HS-5 (cell line): ENCODE measurements around the gene XAB2.

Experiments used
- DNase-seq: peaks from one replicate; pipeline ENCODE4 v3.0.0-alpha.2; 2012; ENCODE audit warnings: low read depth

The XAB2 gene

DNA sequence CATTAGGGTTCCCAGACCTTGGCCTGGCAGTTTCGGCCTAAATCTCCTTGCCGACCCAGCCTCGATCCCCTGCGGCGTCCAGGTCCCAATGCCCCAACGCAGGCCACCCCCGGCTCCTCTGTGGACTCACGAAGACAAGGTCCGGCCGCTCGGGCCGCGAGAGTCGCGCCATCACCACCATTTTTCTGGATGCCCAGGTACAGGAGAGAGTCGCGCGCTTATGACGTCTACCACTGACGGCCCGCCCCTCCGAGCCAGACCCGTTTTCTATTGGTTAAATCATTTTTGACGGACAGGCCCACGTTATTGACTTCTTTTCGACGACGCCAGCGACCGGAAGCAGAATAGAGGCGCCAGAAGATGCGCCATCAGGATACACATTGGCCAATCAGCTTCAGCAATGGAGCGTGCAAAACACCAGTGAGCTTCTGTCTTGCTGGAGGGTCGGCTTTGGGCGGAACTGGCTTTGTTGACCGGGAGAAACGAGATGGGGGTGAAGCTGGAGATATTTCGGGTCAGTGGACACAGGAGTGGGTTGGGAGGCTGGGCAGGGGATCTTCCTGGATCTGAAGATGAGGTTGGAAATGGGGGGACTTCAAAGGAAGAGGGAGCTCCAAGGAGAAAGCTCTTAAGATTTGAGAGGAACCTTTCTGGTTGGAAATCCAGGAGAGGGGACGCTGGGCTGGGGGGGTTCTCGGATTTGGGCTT is at the start of gene XAB2, which contains the start of gene PET100:
TSS of gene XAB2 (minus strand) at position 199 of the 708 bp plus-strand sequence. CDS start at position 181, 18 bp downstream.
TSS of gene PET100 (plus strand) at position 447 of the 708 bp plus-strand sequence. CDS start at position 488, 41 bp downstream.
- DNase-seq = peak; percentile 97

DNA sequence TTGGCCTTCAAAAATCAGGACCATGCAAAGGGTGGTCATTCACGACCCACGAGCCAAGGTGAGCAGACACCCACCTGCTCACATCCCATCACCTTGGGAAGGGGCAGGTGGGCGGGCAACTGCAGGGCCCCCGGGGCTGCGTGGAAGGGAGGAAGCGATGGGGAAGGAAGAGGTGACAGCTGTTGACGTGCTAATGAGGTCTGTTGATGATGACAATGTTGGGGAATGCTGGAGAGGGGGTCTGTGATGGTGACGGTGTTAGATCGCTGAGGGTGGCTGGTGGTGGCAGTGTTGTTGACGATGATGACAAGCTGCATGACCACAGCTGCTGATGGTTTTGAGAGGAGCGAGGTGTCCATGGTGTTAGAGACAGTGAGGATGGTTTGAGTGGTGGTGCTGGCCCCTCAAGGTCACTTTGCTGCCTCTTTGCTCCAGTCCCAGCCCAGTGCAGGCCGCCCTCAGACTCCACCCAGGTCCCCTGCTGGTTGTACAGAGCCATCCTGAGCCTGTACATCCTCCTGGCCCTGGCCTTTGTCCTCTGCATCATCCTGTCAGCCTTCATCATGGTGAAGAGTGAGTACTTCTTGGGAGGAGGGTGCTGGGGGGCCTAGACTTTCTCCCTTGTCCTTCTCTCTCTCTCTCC is 48.4 kb upstream of the XAB2 start:
- DNase-seq = no peak

DNA sequence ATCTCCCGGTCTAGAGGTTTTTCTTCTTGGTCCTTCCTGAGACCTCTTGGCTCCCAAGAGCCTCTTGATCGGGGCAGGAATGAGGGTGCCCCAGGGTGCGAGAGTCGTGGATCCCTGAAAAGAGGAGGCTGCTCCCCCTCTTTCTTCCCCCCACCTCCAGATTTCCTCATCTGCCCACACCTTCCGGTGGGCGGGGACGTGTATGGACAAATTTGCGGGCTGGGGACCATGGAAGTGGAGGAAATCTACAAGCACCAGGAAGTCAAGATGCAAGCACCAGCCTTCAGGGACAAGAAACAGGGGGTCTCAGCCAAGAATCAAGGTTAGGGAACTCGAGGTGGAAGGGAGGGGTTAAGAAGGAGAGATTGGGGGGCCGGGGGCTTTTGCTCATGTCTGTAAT is 47.5 kb upstream of the XAB2 start, which contains the start of gene MCEMP1:
TSS of gene MCEMP1 (plus strand) at position 237 of the 400 bp plus-strand sequence. CDS start at position 268, 31 bp downstream.
- no peak for DNase-seq

DNA sequence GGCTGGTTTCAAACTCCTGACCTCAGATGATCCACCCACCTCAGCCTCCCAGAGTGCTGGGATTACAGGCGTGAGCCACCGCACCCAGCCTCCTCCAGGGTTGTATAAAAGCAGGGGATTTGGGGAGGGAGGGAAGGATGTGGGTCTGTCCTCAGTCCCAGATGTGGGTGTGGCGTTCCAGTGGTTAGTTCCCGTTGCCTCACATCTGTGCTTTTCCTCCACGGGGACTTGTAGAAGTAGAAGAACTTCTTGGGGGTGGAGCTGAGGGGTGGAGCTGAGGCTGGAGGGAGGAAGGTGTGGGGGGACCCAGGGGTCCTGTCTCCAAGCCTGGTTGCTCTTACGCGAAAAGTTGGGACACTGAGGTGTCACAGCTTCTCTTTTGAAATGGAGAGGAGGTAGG is 47.0 kb upstream of the XAB2 start:
- DNase-seq = no peak

DNA sequence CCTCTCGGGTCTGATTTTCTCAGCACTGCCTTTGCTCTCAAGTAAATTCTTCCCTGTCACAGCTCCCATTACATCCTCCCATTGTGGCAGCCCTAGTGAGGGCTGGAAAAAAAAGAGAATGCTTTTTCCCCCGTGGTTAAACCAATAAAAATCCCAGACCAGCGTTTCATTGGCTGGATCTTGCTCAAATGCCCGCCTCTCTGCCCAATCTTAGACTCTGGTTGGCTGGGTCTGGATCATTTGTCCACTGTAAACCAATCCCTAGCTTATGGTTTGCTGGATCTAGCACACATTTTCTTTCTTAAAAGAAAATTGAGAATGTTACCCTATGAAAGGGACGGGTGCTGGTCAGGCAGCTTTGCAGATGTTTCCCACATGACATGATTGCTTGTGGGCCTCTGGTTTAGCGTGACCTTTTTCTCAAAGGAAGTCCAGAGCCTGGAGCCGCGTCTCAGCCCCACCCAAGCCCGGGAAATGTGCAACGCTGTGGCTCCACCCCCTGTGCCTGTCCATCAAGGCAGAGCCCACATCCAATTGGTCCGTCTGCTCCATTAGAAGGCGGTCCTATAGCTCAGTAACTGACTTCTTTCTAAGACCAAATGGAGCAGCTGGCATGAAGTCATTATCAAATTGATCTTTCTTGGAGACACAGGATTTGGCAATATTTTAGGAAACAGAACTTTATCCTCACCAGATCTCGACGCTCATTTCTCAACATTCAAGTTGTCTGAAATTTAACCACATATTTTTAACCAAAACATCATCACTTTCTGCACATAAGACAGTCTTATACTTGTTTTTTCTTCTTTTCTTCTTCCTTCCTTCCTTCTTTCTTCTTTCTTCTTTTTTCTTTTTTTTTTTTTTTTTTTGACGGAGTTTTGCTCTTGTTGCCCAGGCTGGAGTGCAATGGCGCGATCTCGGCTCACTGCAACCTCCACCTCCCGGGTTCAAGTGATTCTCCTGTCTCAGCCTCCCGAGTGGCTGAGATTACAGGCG is 45.0 kb upstream of the XAB2 start:
- DNase-seq = no peak

DNA sequence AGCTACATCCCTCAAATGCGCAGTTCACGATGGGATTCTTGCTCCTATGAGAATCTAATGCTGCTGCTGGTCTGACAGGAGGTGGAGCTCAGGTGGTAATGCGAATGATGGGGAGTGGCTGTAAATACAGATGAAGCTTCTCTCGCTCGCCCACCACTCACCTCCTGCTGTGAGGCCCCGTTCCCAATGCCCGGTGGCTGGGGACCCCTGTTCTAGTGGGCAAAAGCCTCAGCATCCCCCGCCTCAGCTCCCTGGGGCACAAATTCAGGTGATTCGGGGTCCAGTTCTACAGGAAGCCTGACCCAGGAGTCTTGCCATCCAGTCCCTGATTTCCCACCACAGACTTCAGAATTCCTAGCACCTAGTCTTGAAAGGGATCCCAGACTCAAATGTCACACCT is 43.2 kb upstream of the XAB2 start:
- DNase-seq = no peak

DNA sequence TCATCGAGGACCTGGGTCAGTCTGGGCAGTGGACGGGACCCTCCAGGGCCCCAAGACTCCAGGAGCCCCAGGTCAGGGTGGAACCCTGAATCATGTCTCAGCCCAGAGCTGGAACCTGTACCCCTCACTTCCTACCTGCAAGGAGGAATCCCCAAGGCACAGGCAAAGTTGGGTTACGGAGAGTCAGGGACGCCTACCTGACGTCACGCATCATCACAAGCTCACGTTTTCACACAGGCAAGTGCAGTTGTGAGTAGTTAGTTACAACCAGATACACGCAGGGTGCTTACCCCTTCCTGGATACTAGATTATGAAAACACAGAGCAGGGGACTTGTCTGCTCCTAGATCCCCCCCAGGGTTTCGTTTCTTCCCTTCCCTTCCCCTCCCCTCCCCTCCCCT is 41.4 kb upstream of the XAB2 start:
- no peak for DNase-seq

DNA sequence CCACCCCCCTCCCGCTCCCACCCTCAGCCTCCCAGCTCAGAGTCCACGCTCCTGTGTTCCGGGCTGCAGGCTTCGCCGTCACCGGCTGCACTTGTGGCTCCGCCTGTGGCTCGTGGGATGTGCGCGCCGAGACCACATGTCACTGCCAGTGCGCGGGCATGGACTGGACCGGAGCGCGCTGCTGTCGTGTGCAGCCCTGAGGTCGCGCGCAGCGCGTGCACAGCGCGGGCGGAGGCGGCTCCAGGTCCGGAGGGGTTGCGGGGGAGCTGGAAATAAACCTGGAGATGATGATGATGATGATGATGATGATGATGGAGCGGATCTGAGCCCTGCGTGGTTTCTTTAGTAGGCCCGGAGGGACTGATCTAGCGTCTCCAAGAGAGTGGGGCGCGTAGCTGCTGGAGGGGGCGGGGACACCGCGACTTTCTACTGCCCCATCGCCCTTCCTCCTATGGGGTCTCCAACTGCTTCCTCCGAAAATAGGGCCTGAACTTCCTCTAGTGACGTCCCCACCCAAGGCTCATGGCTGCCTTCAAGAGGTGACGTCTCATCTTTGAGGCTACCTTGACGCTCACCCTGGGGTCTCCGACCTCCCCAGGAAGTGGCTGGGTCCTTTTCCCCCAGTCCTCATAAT is 40.9 kb upstream of the XAB2 start:
- DNase-seq = no peak

DNA sequence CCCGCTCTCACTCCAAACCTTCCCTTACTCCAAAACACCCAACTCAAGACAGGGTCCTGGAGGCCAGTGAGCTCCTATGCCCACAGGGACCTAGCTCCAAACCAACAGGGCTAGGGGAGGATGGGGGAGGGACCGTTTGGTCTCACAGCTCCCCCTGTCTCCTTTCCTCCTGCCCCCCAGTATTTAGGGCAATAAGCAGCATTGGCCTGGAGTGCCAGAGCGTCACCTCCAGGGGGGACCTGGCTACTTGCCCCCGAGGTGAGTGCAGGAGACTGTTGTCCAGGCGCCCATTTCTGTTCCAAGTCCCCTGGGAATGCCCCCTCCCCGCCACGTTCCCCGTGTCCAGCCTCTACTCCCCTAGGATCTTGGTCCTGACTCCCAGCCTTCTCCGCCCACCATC is 40.3 kb upstream of the XAB2 start:
- DNase-seq = no peak

DNA sequence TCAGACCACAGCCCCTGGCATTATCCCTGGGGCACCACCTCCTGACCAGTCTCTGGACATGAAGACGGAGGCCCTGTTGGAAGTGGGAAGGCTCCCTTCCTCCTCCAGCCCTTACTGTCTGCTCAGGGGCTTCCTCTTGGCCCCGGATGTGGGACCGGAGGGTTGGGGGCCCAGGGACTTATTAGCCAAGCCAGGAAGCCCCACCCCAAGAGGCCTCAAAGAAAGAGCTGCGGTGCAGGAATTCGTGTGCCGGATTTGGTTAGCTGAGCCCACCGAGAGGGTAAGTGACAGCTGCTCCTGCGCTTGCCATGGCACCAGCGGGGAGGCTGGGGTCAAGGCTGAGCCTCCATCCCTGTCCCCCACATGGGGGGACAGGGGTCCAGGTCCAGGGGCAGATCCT is 39.5 kb upstream of the XAB2 start, which contains the start of gene RETN:
TSS of gene RETN (plus strand) at position 208 of the 400 bp plus-strand sequence. CDS start 278 bp downstream, outside the sequence.
- DNase-seq = no peak

DNA sequence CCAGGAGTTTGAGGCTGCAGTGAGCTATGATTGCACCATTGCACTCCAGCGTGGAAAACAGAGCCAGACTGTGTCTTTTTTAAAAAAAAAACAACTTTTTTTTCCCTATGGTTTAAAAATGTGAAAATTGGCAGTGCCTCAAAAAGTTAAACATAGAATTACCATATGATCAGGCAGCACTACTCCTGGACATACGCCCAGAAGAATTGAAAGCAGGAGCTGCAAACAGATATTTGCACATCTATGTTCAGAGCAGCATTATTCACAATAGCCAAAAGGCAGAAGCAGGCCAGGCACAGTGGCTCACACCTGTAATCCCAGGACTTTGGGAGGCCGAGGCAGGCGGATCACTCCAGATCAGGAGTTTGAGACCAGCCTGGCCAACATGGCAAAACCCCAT is 35.7 kb upstream of the XAB2 start:
- DNase-seq = no peak

DNA sequence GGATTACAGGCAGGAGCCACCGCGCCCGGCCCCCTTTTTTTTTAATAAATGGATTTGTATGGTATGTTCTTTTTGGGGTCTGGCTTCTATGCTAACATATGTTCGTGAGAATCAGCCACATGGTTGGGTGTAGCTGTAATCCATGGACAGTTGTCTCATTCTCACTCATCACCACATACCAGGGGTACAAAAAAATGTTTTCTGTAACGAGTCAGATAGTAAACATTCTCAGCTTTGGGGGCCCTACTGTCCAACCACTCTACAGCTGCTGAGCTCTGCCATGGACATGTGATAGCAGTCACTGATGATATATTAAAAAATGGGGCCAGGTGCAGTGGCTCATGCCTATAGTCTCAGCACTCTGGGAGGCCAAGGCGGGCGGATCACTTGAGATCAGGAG is 34.4 kb upstream of the XAB2 start:
- no peak for DNase-seq

DNA sequence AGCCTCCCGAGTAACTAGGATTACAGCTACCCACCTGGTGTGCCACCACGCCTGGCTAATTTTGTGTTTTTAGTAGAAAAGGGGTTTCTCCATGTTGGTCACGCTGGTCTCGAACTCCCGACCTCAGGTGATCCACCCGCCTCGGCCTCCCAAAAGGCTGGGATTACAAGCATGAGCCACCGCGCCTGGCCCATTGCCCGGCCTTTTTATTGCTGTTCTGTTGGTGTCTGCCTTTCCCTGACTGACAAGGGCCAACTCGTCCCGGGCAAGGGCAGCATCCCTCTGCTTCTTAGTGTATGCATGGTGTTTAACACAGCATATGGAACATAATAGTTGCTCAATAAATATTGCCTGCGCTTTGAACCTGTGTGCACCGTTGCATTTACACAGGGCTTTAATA is 33.3 kb upstream of the XAB2 start:
- no peak for DNase-seq

DNA sequence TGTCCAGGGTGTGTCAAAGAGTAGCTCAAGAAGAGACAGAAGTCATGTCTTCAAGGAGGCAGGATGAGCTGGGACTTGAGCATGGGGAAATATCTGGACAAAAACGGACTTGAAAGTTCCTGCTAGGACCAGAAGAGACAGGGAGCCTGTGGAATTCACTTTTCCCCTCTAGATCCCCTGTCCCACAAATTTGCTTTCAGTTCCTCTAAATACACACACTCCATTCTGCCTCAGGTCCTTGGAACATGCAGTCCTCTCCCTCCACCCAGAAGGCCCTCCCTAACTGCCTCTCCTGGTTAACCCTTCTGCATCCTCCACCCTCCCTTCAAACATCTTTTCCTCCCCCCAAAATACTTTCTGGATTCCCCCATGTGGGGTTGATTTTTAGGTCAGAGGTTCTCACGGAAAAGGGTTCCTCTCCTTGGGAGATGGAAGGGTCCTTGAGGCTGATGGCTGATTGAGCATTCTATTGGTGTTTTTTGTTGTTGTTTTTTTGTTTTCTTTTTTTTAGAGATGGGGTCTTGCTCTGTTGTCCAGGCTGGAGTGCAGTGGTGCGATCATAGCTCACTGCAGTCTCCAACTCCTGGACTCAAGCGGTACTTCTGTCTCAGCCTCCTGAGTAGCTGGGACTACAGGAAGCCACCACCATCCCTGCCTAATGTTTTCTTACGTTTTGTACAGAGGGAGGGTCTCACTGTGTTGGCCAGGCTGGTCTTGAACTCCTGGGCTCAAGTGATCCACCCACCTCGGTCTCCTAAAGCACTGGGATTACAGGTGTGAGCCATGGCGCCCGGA is 32.6 kb upstream of the XAB2 start:
- no peak for DNase-seq

DNA sequence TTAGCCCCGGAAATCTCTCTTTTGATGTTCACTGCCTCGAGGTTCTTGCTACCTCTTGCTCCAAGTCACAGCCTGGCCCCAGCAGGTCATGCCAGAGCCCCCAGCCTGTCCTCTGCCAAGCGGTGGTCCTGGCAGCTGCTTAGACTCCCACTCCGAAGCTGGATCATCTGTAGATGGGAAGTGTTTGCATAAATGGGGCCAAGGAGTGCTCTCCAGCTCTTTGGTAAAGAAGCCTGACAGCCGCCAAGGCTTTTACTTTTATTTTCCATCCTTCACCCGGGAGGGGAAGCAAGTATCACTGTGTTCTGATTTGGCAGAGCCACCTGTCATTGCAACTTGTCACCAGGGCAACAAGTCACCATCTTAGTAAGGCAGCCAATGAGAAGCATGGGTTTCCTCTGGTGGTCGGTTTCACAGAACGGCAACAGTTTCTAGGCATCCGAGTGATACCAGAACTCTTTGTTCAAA is 28.9 kb upstream of the XAB2 start:
- DNase-seq = no peak

DNA sequence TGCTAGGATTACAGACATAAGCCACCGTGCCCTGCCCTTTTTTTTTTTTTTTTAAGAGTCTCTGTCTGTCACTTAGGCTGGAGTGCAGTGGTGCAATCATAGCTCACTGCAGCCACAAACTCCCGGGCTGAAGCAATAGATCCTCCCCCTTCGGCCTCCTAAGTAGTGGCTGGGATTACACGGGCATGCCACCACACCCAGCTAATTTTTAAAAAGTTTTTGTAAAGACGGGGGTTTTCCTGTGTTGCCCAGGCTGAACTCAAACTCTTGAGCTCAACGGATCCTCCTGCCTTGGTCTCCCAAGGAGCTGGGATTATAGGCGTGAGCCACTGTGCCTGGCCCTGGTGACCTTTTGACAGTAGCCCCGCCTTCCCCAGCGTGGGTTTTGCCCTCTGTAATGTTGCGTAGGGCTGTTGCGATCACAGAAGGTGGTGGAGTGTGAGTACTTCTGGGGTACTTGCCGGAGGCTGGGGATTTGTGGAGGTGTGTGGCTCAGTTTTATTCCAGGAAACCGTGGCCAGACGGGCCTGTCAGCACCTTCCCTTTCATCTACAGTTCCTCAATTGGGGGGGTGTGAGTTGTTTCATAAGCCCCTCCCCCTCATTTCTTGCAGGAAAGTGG is 27.9 kb upstream of the XAB2 start:
- DNase-seq = no peak

DNA sequence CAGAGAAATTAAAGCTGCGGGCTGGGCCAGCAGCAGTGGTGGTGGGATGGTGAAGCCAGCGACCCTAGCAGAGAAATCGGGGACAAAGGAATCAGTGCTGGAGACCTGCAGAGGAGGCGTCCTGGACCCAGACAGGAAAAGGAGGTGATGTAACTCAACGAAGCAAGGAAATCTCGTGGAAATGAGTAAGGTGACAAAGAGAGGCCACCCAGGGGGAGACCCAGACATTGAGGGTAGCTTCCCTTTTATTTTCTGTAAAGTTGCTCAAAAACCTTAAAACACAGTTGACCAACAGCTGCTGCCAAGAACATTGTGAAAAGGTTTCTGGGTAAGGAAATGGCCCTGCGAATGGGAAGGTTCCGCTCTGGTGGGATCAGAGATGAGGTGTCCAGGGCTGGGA is 26.2 kb upstream of the XAB2 start:
- DNase-seq = no peak

DNA sequence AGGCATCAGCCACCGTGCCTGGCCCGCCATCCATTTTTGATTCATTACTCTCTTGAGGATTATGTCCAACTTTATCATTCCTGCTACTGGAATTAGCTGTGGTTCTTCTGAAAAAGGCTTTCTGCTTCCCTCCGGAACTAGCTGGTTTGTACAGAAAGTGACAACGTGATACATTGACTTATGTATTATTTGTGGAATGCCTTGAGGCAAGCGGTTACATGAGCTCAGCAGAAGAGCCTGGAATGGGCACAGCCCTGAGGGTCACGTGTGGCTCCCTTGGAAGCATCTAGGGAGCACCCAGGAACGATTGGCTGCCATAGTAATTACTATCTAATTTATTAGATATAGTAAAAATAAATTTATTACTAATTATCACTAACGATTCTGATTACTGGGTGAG is 25.1 kb upstream of the XAB2 start:
- no peak for DNase-seq

DNA sequence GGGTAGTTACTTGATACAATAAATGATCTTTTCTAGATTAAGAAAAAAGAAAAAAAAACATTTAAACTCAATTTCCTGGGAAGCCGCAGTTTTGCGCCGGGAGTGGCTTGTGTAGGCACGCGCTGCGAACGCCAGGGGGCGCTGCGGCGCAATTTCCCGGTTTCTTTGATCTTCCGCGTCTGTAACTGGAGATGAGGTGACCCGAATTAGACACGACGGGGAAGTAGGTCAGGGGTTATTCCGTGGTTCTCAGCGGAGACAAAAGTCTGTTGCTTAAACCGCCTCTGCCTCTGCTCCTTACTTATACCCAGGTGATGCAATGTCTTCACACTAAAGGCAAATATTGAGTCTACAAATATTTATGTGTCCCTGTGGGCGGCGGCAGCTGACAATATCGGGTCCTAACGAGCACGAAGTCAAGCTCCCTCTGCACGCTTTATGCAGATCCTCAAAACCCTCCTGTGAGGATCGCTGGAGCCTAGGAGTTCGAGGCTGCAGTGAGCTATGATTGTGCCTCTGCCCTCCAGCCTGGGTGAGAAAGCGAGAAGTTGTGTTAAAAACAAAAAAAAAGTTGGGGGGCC is 22.8 kb upstream of the XAB2 start:
- DNase-seq = peak; percentile 41

DNA sequence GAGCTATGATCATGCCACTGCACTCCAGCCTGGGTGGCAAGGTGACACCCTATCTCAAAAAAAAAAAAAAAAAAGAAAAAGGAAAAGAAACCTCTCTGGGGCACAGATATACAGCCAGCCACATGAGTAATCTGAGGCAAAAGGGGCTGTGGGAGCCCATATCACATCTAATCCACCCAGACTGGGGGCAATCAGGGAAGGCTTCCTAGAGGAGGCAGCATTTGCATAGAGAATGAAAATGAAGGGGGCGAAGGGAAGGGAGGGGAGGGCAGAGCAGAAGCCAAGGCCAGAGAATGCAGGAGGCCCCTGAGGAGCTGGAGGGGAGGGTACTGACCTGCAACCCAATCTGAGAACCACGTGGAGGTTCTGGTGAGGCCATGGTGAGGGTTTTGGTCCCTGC is 20.8 kb upstream of the XAB2 start:
- DNase-seq = no peak
